Stimulated activated naive CD4-positive, alpha-beta T cell treated with Interleukin-2 at 50 U/mL for 16 hours (primary cell): Measurements from ENCODE around the gene SIX2.

Experiments
- DNase-seq: peaks from one replicate; lab custom pipeline; 2025; lab: John Stamatoyannopoulos, UW

SIX2 gene

DNA sequence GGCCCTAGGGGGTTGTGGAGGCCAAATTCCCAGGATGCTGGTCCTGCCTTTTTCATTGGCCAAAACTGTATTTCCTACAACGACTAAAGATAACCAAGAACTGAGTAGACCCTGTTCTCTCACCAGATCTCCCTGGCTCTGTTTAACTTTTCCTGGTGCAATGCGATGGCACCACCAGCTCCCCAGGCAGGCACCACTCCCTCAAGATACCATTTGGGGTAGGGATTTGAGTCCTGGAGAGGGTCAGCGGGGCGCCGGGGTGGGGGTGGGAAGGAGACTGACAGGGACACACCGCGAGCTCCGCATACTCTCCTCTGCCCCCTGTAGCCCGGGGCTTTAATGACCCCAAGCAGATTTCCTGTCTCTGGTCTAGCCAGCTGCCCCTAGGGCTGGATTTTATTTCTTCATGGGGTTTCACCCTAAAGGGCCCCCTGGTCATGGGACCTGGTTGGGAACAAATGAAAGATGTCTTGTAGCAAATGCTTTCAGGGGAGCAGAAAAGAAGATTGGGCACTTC is 7.3 kb downstream of the SIX2 start:
- DNase-seq = no peak

DNA sequence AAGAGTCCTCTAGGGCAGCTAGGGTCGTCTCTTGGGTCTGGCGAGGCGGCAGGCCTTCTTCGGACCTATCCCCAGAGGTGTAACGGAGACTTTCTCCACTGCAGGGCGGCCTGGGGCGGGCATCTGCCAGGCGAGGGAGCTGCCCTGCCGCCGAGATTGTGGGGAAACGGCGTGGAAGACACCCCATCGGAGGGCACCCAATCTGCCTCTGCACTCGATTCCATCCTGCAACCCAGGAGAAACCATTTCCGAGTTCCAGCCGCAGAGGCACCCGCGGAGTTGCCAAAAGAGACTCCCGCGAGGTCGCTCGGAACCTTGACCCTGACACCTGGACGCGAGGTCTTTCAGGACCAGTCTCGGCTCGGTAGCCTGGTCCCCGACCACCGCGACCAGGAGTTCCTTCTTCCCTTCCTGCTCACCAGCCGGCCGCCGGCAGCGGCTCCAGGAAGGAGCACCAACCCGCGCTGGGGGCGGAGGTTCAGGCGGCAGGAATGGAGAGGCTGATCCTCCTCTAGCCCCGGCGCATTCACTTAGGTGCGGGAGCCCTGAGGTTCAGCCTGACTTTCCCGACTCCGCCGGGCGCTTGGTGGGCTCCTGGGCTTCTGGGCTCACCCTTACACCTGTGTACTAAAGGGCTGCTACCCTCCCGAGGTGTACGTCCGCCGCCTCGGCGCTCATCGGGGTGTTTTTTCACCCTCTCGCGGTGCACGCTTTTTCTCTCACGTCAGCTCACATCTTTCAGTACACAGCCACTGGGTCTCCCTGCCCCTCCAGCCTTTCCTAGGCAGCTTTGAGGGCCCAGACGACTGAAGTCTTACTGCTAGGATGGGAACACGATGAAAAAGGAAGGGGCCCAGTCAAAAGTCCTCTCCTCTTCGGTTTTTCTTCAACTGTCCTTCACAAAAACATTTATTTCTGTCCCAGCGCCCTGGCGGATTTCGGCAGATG is 8.1 kb downstream of the SIX2 start:
- no peak for DNase-seq

DNA sequence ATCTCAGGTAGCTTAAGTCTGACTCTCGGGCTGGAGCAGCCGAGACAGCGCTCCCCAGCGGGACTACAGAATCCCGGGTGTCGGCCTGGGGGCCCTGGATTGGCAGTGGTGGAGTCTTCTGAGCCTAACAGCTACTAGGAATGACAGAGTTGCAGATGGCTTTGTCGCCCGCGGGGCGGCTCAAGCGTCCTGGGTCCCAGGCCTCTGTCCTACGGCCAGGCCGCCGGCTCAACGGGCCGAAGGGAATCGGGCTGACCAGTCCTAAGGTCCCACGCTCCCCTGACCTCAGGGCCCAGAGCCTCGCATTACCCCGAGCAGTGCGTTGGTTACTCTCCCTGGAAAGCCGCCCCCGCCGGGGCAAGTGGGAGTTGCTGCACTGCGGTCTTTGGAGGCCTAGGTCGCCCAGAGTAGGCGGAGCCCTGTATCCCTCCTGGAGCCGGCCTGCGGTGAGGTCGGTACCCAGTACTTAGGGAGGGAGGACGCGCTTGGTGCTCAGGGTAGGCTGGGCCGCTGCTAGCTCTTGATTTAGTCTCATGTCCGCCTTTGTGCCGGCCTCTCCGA is 8.8 kb downstream of the SIX2 start:
- DNase-seq = no peak

DNA sequence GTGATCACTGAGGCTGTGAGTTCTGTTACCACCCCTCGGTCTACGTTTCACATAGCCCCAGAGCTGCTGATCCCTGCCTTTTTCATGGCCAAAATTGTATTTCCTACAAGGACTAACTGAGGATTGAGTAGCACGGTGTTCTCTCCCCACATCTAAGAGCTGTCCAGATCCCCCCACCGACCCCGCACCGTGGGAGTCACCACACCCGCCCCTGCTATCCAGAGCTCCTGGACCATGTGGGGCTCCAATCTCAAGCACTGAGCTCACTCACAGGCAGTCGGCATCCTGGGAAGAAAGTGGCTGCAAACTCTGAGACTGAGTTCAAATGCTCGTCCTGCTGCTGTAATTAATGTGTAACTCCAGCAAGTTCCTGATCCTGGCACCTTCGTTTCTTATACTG is 9.7 kb downstream of the SIX2 start:
- no peak for DNase-seq

DNA sequence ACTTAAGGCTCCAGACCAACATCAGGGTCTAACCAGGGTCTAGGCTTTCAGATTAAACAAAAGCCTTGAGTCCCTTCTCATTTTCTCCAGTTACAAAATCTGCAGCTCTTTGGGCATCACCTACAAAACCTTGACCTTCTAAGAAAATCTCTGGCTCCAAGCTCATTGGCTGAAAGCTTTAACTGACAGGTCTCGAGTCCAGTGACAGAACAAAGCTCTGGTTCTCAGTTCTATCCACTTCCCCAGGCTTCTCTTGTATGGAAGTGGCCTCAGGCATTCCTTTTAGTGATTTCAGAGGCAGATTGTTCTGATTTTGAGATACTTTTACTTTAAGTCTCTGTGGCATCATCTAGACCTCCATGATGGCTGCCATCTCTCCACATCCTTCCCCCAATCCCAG is 11.3 kb downstream of the SIX2 start:
- no peak for DNase-seq

DNA sequence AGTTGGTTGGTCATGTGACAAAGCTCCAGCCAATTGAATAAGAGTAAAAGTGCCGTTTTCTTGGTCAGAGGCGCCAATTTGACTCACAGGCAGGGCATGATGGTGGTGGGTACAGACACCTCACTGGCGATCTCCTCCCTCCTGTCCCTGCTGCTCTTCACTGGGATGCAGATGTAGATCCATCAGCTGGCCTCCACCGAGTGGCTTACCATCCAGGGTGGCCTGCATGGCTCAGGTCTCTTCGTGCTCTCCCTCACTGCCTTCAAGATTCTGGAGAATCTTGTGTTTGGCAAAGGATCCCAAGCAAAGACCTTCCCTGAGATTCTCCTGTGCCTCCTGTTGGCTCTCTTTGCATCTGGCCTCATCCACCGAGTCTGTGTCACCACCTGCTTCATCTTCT is 12.9 kb downstream of the SIX2 start:
- DNase-seq = no peak

DNA sequence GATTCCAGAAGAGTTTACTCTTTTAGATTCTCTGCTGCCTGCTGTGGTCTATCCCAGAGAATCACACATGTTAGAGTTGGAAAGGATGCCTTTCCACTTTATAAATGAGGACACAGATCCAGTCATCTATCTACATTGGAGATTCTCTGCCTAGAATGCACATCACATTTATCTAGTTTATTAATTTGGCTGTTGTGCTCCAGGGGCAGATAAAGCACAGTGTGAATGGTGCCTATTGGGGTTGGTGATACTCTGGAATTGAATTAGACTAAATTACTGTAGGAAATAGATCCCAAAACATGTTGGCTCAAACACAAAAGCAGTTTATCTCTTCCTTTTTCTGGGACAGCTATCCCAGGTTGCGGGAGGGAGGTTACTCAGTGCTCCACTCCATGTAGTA is 14.9 kb downstream of the SIX2 start:
- no peak for DNase-seq

DNA sequence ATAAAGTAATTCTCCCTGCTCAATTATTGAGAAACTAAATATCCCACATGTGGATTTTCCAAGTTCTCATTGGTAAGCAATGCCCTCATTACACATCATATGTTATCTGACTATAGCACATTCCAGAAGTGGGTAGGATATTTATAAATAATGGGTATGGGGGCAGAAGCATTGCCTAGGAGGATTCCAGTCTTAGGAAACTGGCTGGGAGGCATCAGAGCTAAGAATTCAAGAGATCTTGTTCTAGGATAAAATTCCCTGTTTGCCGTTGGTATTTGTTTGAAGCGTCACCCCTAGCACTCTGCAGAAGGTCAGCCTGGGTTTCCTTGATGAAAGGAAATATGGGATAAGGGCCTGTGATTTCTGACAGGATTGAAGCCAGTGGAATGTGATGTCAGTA is 20.1 kb downstream of the SIX2 start:
- no peak for DNase-seq

DNA sequence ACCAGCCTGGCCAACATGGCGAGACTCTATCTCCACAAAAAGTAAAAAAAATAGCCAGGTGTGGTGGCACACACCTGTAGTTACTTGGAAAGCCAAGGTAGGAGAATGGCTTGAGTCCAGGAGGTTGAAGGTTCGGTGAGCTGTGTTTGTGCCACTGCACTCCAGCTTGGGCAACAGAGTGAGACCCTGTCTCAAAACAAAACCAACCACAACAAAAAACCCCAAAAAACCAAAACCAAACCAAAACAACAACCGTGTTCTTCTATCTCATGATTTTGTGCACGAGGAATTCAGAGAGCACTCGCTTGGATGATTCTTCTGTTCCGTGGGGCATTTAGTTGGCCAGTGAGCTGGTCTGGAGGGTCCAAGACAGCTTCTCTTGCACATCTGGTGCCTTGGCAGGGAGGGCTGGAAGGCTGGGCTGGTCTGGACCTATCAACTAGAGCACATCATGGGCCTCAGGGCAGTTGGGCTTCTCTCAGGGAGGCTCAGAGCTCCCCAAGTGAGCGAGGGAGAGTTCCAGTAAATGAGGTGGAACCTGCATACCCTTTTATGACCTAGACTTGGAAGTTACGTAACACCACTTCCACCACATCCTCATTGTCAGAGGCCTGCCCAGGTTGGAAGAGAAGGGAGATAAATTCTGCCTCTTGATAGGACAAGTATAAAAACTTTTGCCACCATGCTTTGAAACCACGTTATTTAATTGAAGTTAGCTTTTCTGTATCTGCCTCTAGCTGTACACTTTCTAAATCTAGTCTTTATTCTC is 25.2 kb downstream of the SIX2 start:
- no peak for DNase-seq

DNA sequence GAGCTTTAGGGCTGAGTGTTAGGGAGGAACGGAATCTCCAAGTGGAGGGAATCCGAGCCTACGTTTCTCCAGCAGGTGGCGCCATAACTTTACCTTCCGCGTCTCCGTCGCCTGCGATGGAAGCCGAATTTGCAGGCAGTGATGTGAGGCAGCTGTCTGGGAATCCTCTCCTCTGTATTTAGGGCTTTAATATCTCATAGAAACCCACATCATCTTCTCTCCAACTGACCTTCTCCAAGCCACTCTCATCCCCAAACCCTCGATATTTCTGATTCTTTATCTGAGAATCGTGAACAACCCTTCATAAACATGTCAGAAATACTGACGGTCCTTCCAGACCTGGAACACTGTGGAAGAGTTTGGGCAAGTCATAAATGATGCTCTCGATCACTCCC is 27.5 kb downstream of the SIX2 start:
- DNase-seq = peak; percentile 49

DNA sequence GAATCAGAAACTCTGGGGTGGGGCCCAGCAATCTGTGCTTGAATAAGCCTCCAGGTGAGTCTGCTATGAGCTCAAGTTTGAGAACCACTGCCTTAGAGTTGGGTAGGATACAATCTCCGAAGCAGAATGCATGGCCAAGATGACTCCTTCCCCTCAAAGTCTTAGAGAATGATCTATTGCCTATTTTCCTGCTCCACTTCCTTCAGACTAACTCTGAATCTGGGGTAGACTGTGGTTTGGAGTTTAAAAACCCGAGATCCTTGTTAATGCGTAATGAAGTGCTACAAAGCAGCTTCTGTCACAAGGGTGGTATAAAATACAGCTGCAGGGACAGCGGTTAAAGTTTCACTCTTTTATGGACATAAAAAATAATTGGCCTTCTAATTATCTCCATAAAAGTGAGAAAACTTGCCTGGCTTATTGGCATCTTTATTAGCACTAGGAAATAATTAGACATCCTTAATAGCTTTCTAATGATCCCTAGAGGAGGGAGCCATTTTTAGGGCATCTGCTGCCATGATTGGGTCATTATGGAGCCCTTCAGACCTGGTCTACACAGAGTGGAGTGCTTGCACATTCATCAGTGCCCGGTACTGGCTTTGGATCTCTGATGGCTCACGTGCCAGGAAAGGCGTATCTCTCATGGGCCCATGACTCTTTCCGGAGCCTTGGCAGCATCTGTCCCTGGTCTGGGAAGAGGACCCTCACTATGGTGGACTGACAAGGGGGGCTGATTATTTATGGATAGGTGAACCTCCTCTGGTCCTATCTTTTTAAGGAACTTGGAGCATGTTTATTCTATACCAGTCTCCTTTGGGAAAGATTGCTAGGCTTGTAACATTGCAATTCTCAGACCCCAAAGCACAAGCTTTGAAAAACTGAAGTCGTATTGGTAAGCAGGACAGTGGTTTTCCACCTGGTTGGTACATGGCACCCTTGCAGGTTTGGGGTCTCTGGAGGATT is 28.2 kb downstream of the SIX2 start:
- DNase-seq = no peak

DNA sequence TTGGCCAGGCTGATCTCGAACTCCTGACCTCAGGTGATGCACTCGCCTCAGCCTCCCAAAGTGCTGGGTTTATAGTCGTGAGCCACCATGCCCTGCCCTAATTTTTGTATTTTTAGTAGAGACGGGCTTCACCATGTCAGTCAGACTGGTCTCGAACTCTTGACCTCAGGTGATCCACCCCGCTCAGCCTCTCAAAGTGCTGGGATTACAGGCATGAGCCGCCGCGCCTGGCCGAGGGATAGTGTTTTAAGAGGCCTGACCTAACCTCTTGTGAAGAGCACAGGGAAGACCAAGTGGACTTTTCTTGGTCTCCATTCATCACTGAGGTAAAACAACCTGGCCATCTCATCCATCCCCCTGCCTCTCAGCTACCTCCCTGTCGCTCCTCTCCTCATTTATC is 29.7 kb downstream of the SIX2 start:
- no peak for DNase-seq

DNA sequence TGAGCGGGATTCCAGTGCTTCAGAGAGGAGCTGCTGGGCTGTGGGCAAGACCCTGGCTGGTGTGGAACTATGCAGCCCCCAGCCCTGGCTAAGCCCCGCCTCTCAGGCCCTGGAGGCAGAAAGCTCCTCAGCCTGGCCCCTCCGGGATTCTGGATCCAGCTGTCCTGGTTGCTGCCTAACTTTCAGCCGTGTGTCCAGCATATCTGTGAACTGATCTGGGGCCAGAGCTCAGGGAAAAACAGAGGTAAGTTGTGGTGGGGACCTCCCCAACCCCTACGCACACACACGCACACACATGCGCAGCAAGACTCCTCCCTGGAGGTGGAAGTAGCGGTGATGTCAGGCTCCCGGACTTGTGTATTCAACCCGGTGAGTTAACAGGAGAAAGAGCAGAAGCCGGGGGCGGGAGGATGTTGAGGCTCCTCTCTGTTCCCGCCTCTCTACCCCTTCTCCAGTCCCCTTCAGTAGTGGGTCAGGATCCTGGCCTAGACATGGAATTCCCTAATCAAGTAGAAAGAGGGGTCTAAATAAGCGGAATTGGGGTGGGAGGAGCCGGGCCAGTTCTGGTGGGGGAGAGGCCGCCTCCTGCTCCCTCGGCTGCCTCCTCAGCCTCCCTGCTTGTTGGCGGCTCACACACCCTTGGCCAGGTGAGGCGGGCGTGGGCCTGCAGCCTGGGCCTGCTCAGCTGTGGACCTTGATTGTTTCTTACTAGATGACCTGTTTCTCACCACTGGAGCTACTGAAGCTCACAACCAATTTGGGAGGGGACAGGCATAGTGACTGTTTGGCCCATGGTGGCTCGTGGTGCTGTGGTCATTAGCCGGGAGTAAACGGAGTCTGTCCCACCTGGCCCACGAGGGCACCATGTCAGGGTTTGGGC is 33.4 kb downstream of the SIX2 start:
- DNase-seq = no peak

DNA sequence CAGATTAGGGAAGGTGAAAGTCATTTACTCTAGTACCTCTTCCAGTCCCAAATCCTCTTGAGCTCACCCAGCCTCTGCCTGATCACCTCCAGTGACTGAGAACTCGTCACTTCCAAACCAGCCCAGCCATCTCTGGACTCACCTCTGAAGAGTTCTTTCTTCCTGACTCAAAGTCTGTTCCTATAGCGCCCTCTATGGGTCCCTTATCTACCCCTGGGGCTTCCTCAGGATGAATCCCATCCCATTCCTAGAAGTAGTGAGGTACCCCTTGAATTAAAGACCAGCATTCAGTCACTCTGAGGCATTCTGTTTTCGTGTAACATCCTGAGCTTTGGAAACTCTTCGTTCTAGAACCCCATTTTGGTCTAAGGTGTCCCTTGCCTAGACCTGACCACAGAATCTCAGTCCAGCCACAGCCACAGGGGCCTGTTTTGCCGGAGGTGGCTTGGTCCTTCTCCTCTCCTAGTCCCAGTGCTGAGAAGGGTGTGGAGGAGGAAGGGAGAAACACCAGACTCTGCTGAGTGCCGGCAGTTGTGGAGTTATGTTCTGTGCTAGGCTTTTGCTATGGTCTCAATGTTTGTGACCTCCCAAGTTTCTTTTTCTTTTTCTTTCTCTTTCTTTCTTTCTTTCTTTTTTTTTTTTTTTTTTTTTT is 35.1 kb downstream of the SIX2 start:
- no peak for DNase-seq

DNA sequence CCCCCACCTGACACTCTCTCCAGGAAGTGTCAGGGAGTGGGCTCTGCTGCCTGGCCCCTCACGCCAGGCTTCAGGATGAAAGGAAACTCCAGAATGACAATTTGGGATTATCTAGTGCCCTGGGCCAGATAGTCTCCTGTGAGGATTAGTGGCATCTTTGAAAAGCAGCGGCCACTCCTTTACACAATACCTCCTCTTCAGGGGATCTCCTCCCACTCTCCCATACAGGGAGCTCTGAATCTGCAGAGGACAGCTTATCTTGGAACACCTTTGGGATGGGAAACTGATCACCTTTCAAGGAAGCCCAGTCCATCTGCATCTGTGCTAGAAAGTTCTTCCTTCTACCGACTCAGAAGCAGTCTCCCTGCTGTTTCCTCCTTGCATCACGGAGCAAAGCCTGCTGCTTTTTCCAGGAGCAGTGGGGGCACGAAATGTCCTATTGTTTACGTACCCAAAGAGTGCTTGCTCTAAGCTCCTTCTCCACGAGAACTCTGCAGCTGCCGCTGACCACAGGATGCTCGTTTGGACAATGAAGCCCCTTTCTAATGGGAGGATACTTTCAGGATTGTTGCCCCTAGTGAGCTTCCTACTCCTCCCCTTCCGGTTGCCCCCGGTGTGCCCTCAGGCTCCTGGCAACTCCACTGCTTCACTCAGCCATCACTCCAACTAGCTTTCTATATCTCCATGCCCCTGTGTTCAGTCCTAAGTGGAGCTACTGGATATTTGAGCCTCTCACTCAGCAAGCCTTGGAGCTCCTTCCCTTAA is 36.3 kb downstream of the SIX2 start:
- no peak for DNase-seq

DNA sequence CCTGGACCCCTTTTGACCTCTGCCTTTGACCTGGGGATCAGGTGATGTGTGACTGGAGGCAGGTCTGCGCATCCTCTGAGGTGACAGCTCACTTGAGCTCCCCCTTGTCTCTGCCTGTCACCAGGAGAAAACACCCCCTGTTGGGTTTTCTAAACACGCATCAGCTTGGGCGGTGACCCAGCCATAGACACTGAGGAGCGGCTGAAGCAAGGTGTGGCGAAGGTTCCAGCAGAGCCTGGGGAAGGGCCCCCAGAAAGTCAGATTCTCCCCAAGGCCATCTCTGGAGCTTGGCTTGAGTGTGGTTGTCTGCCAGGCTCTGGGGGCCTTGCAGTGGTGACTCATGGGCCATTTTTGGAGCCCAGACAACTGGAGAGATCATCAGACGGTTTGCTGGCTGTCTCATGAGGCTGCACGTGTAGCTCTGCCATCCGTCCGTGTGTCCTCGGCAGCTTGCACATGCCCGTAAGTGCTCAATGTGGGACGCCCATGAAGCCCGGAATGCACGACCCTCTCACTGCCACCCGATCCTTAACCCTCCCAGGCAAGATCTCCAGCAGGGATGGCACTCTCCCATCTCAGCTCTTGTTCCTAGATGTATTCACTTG is 38.3 kb downstream of the SIX2 start:
- no peak for DNase-seq

DNA sequence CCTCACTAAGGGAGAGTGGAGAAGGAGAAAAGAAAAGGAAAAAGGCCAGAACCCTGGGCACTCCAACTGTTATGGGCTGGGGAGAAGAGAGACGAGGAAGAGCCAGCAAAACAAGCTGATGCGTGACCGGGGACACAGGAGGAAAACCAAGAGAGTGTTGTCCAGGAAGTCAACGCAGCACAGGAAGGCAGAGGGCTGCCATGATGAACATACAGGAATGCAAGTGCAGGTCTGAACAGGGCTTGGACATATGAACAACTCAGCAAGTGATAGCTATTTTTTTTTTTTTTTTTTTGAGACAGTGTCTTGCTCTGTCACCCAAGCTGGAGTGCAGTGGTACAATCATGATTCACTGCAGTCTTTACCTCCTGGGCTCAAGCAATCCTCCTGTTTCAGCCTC is 39.3 kb downstream of the SIX2 start:
- DNase-seq = no peak

DNA sequence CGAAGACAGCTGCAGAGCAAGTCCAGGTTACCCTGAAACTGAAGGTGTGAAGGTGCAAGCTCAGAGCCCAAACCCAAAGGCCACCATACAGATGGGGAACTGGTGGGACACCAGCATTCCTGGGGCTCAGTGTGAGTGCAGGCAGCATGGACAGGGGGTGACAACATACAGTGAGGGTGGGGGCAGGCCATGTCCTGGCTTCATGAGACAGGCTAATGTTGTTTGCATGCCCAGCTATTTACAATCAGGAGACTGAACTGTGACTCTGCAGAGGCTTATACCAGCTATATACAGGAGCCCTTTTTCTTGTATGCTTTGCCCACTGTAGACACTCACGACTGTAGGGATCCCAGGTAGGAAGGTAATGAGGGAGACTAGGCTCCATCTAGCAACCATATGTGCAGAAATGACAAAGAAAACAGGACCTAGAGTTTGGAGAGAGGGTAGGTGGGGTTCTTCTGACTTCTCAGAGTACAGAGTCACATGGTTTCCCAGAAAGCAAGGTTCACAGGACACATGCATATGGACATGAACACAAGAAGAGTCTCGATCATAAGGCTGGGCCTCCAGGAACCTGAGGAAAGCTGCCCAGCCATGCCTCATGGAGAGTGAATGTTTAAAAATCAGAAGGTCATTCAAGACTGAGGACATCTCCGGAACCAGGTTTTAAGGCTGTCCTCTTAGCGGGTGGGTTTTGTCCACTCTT is 41.4 kb downstream of the SIX2 start:
- no peak for DNase-seq
